Measurements from ENCODE around the gene IRAK1.

The IRAK1 gene

GRCh38 chrX:154058214-154058997, 38.7 kb upstream of the IRAK1 start:
- Histone ChIP-seq H3K9me3 (ENCODE audit: insufficient read depth, low read length) (no peaks in the 10 kb centered on the region), H3K9ac (ENCODE audit: insufficient read length, low read depth) (no peak overlapping the region), H3K4me1 (ENCODE audit: insufficient read depth, insufficient read length) (no peaks in the 10 kb centered on the region), H3K27me3 (ENCODE audit: insufficient read depth, insufficient read length) (no peaks in the 10 kb centered on the region), H3K4me3 (ENCODE audit: insufficient read length, low read depth) (no peak overlapping the region), H3K36me3 (ENCODE audit: insufficient read depth, insufficient read length, low read length) (peaks cover 12% of the 10 kb centered on the region)
- TF ChIP-seq SUZ12 (IDR thresholded peaks at IDR 0.05; ENCODE audit: extremely low read depth, insufficient read depth, insufficient read length) = no peak
- TF ChIP-seq YY1 (IDR thresholded peaks at IDR 0.05; ENCODE audit: insufficient read depth, insufficient read length) = no peak
- no peak for TF ChIP-seq ZNF274 (IDR thresholded peaks at IDR 0.05; ENCODE audit: low read depth, low read length)
- no peak for DNase-seq (ENCODE audit: low read depth, low spot score)

DNA sequence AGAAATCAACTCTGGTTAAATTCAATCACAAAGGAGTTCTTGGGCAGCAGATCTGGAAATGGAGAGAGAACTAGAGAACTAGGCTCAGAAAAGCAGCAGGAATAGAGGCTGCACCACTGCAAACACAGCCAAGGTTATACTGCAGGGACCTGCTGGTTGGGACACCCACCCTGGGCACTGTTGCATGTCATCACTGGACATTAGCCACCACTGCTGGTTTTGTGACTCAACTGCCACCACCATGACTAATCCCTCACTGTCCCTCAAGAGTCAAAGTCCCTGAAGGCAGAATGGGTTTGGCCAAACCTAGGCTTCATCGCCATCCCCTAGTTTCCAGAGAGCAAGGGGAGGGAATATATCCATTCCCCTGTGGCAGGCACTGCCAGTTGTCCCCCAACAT, 38.1 kb upstream of the IRAK1 start:
- no peaks in the 10 kb centered on the region for H3K4me1 ChIP-seq (ENCODE audit: insufficient read depth, insufficient read length)
- H3K27me3 ChIP-seq (ENCODE audit: insufficient read depth, insufficient read length) = no peaks in the 10 kb centered on the region
- DNase-seq (ENCODE audit: low read depth, low spot score) = no peak
- no peak overlapping the region for H3K4me3 ChIP-seq (ENCODE audit: insufficient read length, low read depth)
- H3K9ac ChIP-seq (ENCODE audit: insufficient read length, low read depth) = no peak overlapping the region
- no peak for TF ChIP-seq ZNF274 (IDR thresholded peaks at IDR 0.05; ENCODE audit: low read depth, low read length)
- no peak for TF ChIP-seq YY1 (IDR thresholded peaks at IDR 0.05; ENCODE audit: insufficient read depth, insufficient read length)
- no peak for TF ChIP-seq SUZ12 (IDR thresholded peaks at IDR 0.05; ENCODE audit: extremely low read depth, insufficient read depth, insufficient read length)
- H3K9me3 ChIP-seq (ENCODE audit: insufficient read depth, low read length) = no peaks in the 10 kb centered on the region
- H3K36me3 ChIP-seq (ENCODE audit: insufficient read depth, insufficient read length, low read length) = peaks cover 12% of the 10 kb centered on the region

- Histone ChIP-seq H3K9me3 (ENCODE audit: insufficient read depth, low read length) (no peaks in the 10 kb centered on the region), H3K9ac (ENCODE audit: insufficient read length, low read depth) (no peak overlapping the region), H3K4me3 (ENCODE audit: insufficient read length, low read depth) (no peak overlapping the region), H3K4me1 (ENCODE audit: insufficient read depth, insufficient read length) (no peaks in the 10 kb centered on the region), H3K27me3 (ENCODE audit: insufficient read depth, insufficient read length) (no peaks in the 10 kb centered on the region), H3K36me3 (ENCODE audit: insufficient read depth, insufficient read length, low read length) (peaks cover 12% of the 10 kb centered on the region)
- no peak for TF ChIP-seq SUZ12 (IDR thresholded peaks at IDR 0.05; ENCODE audit: extremely low read depth, insufficient read depth, insufficient read length)
- no peak for TF ChIP-seq ZNF274 (IDR thresholded peaks at IDR 0.05; ENCODE audit: low read depth, low read length)
- no peak for TF ChIP-seq YY1 (IDR thresholded peaks at IDR 0.05; ENCODE audit: insufficient read depth, insufficient read length)
- no peak for DNase-seq (ENCODE audit: low read depth, low spot score)
Measured at GRCh38 chrX:154056770-154057241, 37.1 kb upstream of the IRAK1 start.

DNA sequence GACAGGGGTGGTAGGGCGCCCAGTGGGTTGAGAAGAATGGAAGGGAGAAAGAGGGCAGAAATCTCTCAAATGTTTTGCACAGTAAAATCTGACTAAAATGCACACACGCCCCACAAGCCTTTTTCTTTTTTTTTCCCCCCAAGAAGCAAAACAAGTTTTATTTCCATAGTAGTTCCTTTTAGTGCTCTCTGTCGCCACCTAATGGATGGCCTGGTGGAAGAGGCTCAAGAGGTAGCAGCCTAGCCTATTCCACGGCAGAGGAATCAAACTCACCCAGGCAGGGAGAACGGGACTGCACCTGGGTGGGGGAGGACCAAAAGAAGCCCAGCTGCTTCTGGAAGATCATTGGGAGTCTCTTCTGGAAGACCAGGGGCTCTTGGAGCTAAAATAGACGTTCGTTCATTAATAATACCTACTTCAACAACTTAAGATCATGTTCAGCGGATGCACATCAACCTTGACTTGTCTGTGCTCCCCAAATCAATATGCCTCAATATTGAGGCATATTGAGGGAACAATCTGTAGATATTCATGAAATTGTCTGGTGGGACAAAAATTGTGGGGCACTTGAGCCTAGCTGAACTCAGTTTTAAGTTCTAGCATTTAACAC, 31.6 kb upstream of the IRAK1 start:
- Histone ChIP-seq H3K4me1 (ENCODE audit: insufficient read depth, insufficient read length) (peaks cover 2% of the 10 kb centered on the region), H3K27me3 (ENCODE audit: insufficient read depth, insufficient read length) (no peaks in the 10 kb centered on the region), H3K36me3 (ENCODE audit: insufficient read depth, insufficient read length, low read length) (peaks cover 13% of the 10 kb centered on the region), H3K9ac (ENCODE audit: insufficient read length, low read depth) (no peak overlapping the region), H3K9me3 (ENCODE audit: insufficient read depth, low read length) (no peaks in the 10 kb centered on the region), H3K4me3 (ENCODE audit: insufficient read length, low read depth) (no peak overlapping the region)
- no peak for TF ChIP-seq ZNF274 (IDR thresholded peaks at IDR 0.05; ENCODE audit: low read depth, low read length)
- no peak for TF ChIP-seq YY1 (IDR thresholded peaks at IDR 0.05; ENCODE audit: insufficient read depth, insufficient read length)
- no peak for TF ChIP-seq SUZ12 (IDR thresholded peaks at IDR 0.05; ENCODE audit: extremely low read depth, insufficient read depth, insufficient read length)
- DNase-seq (ENCODE audit: low read depth, low spot score) = peak; percentile 6

- no peaks in the 10 kb centered on the region for H3K9me3 ChIP-seq (ENCODE audit: insufficient read depth, low read length)
- no peak overlapping the region for H3K4me3 ChIP-seq (ENCODE audit: insufficient read length, low read depth)
- H3K4me1 ChIP-seq (ENCODE audit: insufficient read depth, insufficient read length) = peaks cover 2% of the 10 kb centered on the region
- no peak for DNase-seq (ENCODE audit: low read depth, low spot score)
- TF ChIP-seq SUZ12 (IDR thresholded peaks at IDR 0.05; ENCODE audit: extremely low read depth, insufficient read depth, insufficient read length) (no peak), ZNF274 (IDR thresholded peaks at IDR 0.05; ENCODE audit: low read depth, low read length) (no peak), YY1 (IDR thresholded peaks at IDR 0.05; ENCODE audit: insufficient read depth, insufficient read length) (no peak)
- H3K9ac ChIP-seq (ENCODE audit: insufficient read length, low read depth) = no peak overlapping the region
- H3K27me3 ChIP-seq (ENCODE audit: insufficient read depth, insufficient read length) = no peaks in the 10 kb centered on the region
- H3K36me3 ChIP-seq (ENCODE audit: insufficient read depth, insufficient read length, low read length) = peaks cover 13% of the 10 kb centered on the region
Measured at GRCh38 chrX:154050113-154050495, 30.4 kb upstream of the IRAK1 start.

DNA sequence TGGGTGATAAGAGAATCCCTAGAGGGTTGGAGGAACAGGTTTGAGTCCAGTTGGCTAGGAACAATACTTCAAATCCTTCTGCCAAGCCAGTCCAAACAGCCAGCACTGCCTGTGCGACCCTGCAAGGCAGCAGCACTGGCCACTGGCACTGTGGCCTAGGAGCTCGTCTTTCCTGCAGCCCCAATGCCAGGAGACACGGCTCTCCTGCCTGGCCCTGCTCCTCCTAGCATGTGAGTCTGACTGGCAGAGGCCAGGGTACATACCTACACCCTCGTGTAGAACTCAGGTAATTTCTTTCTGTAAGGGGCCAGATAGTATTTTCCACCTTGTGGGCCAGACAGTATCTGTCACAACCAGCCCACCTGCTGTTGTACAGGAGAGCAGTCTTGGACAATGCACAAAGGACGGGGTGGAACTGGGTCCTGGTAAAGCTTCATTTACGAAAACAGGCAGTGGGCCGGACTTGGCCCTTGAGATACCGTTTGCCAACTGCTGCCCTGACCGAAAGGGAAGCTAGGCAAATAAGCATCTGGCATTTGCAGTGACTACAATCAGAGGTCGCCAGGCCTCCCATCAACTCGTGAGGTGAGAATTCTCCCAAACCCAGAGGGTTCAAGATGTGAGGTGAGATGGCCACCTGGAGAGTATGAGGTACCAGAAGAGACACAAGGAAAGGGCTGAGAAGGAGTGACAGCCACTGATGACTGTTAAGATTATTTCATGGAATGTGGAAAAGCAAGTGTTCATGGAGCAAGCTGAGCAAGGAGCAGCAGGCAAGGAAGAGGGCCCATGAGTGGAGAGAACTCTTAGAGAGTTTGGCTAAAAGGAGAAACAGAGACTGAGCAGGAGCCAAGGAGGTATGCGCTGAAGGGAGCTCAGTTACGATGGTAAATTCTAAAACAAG, 29.8 kb upstream of the IRAK1 start:
- no peak for DNase-seq (ENCODE audit: low read depth, low spot score)
- H3K4me1 ChIP-seq (ENCODE audit: insufficient read depth, insufficient read length) = peaks cover 2% of the 10 kb centered on the region
- TF ChIP-seq YY1 (IDR thresholded peaks at IDR 0.05; ENCODE audit: insufficient read depth, insufficient read length) (no peak), ZNF274 (IDR thresholded peaks at IDR 0.05; ENCODE audit: low read depth, low read length) (no peak), SUZ12 (IDR thresholded peaks at IDR 0.05; ENCODE audit: extremely low read depth, insufficient read depth, insufficient read length) (no peak)
- H3K27me3 ChIP-seq (ENCODE audit: insufficient read depth, insufficient read length) = no peaks in the 10 kb centered on the region
- no peaks in the 10 kb centered on the region for H3K9me3 ChIP-seq (ENCODE audit: insufficient read depth, low read length)
- no peak overlapping the region for H3K9ac ChIP-seq (ENCODE audit: insufficient read length, low read depth)
- H3K36me3 ChIP-seq (ENCODE audit: insufficient read depth, insufficient read length, low read length) = peaks cover 13% of the 10 kb centered on the region
- H3K4me3 ChIP-seq (ENCODE audit: insufficient read length, low read depth) = no peak overlapping the region
